Measurements from ENCODE around the gene PITPNC1. TPM values are rescaled to one million over a fixed set of nuclear protein-coding genes. Genes with fewer than 3 reads are reported as not detected.

The PITPNC1 gene
- total RNA-seq, 1 donor from 2014 or later = 12.4 TPM

DNA sequence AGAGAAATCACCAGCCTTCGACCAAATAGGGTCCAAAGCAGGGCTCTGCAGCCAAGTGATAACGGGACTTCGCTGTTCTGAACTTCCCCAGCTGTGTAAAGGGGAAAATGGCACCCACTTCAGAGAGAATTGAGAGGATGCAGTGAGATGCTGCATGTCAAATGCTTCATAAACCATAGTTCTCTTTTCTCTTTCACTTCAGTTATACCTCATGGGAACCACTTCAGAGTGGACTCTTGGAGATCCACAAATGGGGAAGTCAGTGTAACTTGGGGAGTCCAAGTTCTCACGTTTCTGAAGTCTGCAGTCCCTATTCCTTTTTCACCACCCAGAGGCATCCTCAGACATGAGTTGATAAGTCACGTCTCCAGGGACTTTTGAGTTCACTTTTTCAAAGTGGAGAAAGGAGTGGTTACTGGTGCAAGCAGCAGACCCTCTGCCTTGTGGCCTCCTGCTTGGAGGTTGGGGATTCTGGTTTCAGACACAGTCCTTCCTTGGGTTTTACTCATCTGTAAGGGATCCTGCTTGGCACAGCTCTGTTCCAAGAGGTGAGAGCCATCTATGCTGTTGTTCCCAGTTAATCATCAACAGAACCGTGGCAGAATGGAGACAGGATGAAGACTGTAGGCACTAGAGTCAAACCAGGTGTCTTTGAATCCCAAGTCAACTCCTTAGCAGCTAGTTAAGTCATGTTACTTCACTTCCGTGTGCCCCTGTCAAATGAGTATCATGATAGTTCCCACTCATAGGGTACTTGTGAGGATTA lies 217.2 kb downstream of the PITPNC1 start:
- Histone ChIP-seq H3K4me2 (ENCODE audit: low read length) (no peak overlapping the region), H3K4me1 (ENCODE audit: insufficient read depth, low read length) (no peaks in the 10 kb centered on the region), H3K9ac (ENCODE audit: low read length) (no peak overlapping the region), H2AFZ (ENCODE audit: low read depth, low read length) (no peak overlapping the region), H4K20me1 (ENCODE audit: insufficient read depth, low read length) (no peaks in the 10 kb centered on the region), H3K4me3 (ENCODE audit: insufficient read depth, low read depth, low read length) (no peak overlapping the region), H3K79me2 (ENCODE audit: insufficient read depth, low read length) (no peaks in the 10 kb centered on the region), H3K36me3 (ENCODE audit: insufficient read depth, low read length) (no peaks in the 10 kb centered on the region), H3K27ac (ENCODE audit: low read depth, low read length) (no peak overlapping the region), H3K27me3 (ENCODE audit: insufficient read depth, low read length) (no peaks in the 10 kb centered on the region), H3K9me3 (ENCODE audit: insufficient read depth, low read depth, low read length) (no peaks in the 10 kb centered on the region)
- Mint-ChIP-seq H3K4me3 (ENCODE audit: unreplicated experiment) (no peak overlapping the region), H3K4me1 (ENCODE audit: low read depth, unreplicated experiment) (no peaks in the 10 kb centered on the region), H3K36me3 (ENCODE audit: low read depth, unreplicated experiment) (peaks cover 1% of the 10 kb centered on the region), H3K27me3 (ENCODE audit: low read depth, unreplicated experiment) (no peaks in the 10 kb centered on the region), H3K27ac (ENCODE audit: unreplicated experiment) (no peak overlapping the region), H3K9me3 (ENCODE audit: unreplicated experiment) (peaks cover 4% of the 10 kb centered on the region)
- TF ChIP-seq, protein P1, sequence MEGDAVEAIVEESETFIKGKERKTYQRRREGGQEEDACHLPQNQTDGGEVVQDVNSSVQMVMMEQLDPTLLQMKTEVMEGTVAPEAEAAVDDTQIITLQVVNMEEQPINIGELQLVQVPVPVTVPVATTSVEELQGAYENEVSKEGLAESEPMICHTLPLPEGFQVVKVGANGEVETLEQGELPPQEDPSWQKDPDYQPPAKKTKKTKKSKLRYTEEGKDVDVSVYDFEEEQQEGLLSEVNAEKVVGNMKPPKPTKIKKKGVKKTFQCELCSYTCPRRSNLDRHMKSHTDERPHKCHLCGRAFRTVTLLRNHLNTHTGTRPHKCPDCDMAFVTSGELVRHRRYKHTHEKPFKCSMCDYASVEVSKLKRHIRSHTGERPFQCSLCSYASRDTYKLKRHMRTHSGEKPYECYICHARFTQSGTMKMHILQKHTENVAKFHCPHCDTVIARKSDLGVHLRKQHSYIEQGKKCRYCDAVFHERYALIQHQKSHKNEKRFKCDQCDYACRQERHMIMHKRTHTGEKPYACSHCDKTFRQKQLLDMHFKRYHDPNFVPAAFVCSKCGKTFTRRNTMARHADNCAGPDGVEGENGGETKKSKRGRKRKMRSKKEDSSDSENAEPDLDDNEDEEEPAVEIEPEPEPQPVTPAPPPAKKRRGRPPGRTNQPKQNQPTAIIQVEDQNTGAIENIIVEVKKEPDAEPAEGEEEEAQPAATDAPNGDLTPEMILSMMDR (IDR thresholded peaks at IDR 0.05; ENCODE audit: insufficient read depth, low read depth, low read length) = no peak
- TF ChIP-seq EZH2 (IDR thresholded peaks at IDR 0.05; ENCODE audit: insufficient read depth, low read length) = no peak
- DNase-seq (ENCODE audit: low read depth) (no peak), FAIRE-seq (no peak)

DNA sequence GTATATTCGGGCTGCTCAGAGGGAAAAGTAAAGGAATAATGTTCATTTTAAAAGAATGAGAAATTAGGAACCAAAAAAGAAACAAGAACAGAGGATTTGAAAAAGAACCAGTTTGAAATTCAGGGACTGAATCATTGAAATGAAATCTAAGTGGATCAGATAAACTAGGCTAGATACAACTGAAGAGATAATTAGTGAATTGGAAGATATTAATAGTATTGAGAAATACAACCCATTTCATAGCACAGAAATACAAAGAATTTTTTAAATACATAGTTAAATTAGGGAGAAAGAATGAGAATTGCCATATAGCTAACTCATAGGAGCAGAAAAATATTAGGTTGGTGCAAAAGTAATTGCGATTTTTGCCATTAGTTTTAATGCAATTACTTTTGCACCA lies 223.3 kb downstream of the PITPNC1 start:
- H3K36me3 ChIP-seq (ENCODE audit: insufficient read depth, low read length) = no peaks in the 10 kb centered on the region
- no peaks in the 10 kb centered on the region for H3K79me2 ChIP-seq (ENCODE audit: insufficient read depth, low read length)
- no peaks in the 10 kb centered on the region for H3K4me1 ChIP-seq (ENCODE audit: insufficient read depth, low read length)
- no peaks in the 10 kb centered on the region for H3K27me3 ChIP-seq (ENCODE audit: insufficient read depth, low read length)
- Mint-ChIP-seq H3K4me3 (ENCODE audit: unreplicated experiment) (no peak overlapping the region), H3K9me3 (ENCODE audit: unreplicated experiment) (peaks cover 6% of the 10 kb centered on the region), H3K4me1 (ENCODE audit: low read depth, unreplicated experiment) (peaks cover 6% of the 10 kb centered on the region), H3K27ac (ENCODE audit: unreplicated experiment) (no peak overlapping the region), H3K27me3 (ENCODE audit: low read depth, unreplicated experiment) (no peaks in the 10 kb centered on the region), H3K36me3 (ENCODE audit: low read depth, unreplicated experiment) (no peaks in the 10 kb centered on the region)
- H3K27ac ChIP-seq (ENCODE audit: low read depth, low read length) = no peak overlapping the region
- no peak for DNase-seq (ENCODE audit: low read depth)
- no peak overlapping the region for H3K4me3 ChIP-seq (ENCODE audit: insufficient read depth, low read depth, low read length)
- H3K9me3 ChIP-seq (ENCODE audit: insufficient read depth, low read depth, low read length) = no peaks in the 10 kb centered on the region
- no peak overlapping the region for H3K9ac ChIP-seq (ENCODE audit: low read length)
- TF ChIP-seq EZH2 (IDR thresholded peaks at IDR 0.05; ENCODE audit: insufficient read depth, low read length) = no peak
- TF ChIP-seq, protein P1 (IDR thresholded peaks at IDR 0.05; ENCODE audit: insufficient read depth, low read depth, low read length) = no peak
- FAIRE-seq = no peak
- H2AFZ ChIP-seq (ENCODE audit: low read depth, low read length) = no peak overlapping the region
- no peaks in the 10 kb centered on the region for H4K20me1 ChIP-seq (ENCODE audit: insufficient read depth, low read length)
- no peak overlapping the region for H3K4me2 ChIP-seq (ENCODE audit: low read length)

DNA sequence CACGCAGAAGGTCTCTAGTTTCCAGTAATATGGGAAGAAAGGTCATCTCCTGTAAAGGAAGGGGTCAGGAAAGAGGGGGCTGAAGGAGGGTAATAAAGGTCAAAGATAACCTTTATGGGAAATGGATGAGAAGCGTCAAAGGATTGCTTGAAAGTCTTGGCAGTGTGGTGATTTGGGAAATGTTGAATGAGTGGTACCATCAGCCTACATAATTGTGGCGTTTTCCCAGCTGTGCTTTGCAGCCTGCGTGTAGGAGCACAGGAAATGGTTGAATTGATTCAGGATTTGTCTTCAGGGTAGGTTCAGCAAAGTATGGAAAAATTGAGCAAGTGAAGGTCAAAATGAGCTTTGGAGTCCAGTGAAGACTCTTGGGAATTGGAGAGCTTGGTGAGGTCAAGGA lies 224.8 kb downstream of the PITPNC1 start:
- Histone ChIP-seq H3K27ac (ENCODE audit: low read depth, low read length) (no peak overlapping the region), H2AFZ (ENCODE audit: low read depth, low read length) (no peak overlapping the region), H3K27me3 (ENCODE audit: insufficient read depth, low read length) (no peaks in the 10 kb centered on the region), H3K4me3 (ENCODE audit: insufficient read depth, low read depth, low read length) (no peak overlapping the region), H3K4me1 (ENCODE audit: insufficient read depth, low read length) (no peaks in the 10 kb centered on the region), H3K9me3 (ENCODE audit: insufficient read depth, low read depth, low read length) (no peaks in the 10 kb centered on the region), H3K79me2 (ENCODE audit: insufficient read depth, low read length) (no peaks in the 10 kb centered on the region), H3K4me2 (ENCODE audit: low read length) (no peak overlapping the region), H3K36me3 (ENCODE audit: insufficient read depth, low read length) (no peaks in the 10 kb centered on the region), H3K9ac (ENCODE audit: low read length) (no peak overlapping the region), H4K20me1 (ENCODE audit: insufficient read depth, low read length) (no peaks in the 10 kb centered on the region)
- no peak overlapping the region for H3K27ac Mint-ChIP-seq (ENCODE audit: unreplicated experiment)
- H3K36me3 Mint-ChIP-seq (ENCODE audit: low read depth, unreplicated experiment) = no peaks in the 10 kb centered on the region
- FAIRE-seq (no peak), DNase-seq (ENCODE audit: low read depth) (no peak)
- no peaks in the 10 kb centered on the region for H3K27me3 Mint-ChIP-seq (ENCODE audit: low read depth, unreplicated experiment)
- peaks cover 6% of the 10 kb centered on the region for H3K9me3 Mint-ChIP-seq (ENCODE audit: unreplicated experiment)
- peaks cover 6% of the 10 kb centered on the region for H3K4me1 Mint-ChIP-seq (ENCODE audit: low read depth, unreplicated experiment)
- no peak for TF ChIP-seq EZH2 (IDR thresholded peaks at IDR 0.05; ENCODE audit: insufficient read depth, low read length)
- TF ChIP-seq, protein P1 (IDR thresholded peaks at IDR 0.05; ENCODE audit: insufficient read depth, low read depth, low read length) = no peak
- no peak overlapping the region for H3K4me3 Mint-ChIP-seq (ENCODE audit: unreplicated experiment)
